Smooth muscle cell (in vitro differentiated cells): ENCODE results near the gene ISM2. TPM values are rescaled to one million over a fixed set of nuclear protein-coding genes. Genes with fewer than 3 reads are reported as not detected.
"Not testable (repeated sequence)": the region's sequence is repeated elsewhere in the genome, so short reads cannot be mapped to it uniquely, and the experiment has no call there.

Source experiments
- DNase-seq: peaks from one replicate; lab custom pipeline; 2025; ENCODE audit not compliant: unreplicated experiment; lab: John Stamatoyannopoulos, UW
- H2AFZ ChIP-seq: fragments of 200-600 bp; sonication (generic); 2 replicates; pipeline ENCODE4 v1.6.0; 2016; ENCODE audit warnings: antibody characterized with exemption, low read depth, mild to moderate bottlenecking
- H3F3A ChIP-seq: fragments of 200-600 bp; sonication (generic); 2 replicates; pipeline ENCODE4 v1.6.0; 2017; ENCODE audit warnings: antibody characterized with exemption, low read depth
- H3K27ac ChIP-seq: fragments of 200-600 bp; sonication (generic); 2 replicates; pipeline ENCODE4 v1.5.1; 2016; ENCODE audit warnings: low read depth, mild to moderate bottlenecking
- H3K27me3 ChIP-seq: fragments of 200-600 bp; sonication (generic); 2 replicates; pipeline ENCODE4 v1.6.1; 2016; ENCODE audit warnings: low read depth, mild to moderate bottlenecking
- H3K36me3 ChIP-seq: fragments of 200-600 bp; sonication (generic); 2 replicates; pipeline ENCODE4 v1.5.1; 2016; ENCODE audit warnings: low read depth
- H3K4me1 ChIP-seq: fragments of 200-600 bp; sonication (generic); 2 replicates; pipeline ENCODE4 v1.5.1; 2016; ENCODE audit warnings: low read depth
- H3K4me2 ChIP-seq: fragments of 200-600 bp; sonication (generic); 2 replicates; pipeline ENCODE4 v1.6.0; 2016; ENCODE audit warnings: mild to moderate bottlenecking
- H3K4me3 ChIP-seq: fragments of 200-600 bp; sonication (generic); 2 replicates; pipeline ENCODE4 v1.5.1; 2016; ENCODE audit warnings: mild to moderate bottlenecking
- H3K79me2 ChIP-seq: fragments of 200-600 bp; sonication (generic); 2 replicates; pipeline ENCODE4 v1.6.0; 2016; ENCODE audit warnings: low read depth, mild to moderate bottlenecking
- H3K9ac ChIP-seq: fragments of 200-600 bp; sonication (generic); 2 replicates; pipeline ENCODE4 v1.6.0; 2016; ENCODE audit warnings: low read depth
- H3K9me3 ChIP-seq: fragments of 200-600 bp; sonication (generic); replicated peaks from 2 replicates; pipeline ENCODE4 v1.5.1; 2016; ENCODE audit warnings: low read depth
- H4K20me1 ChIP-seq: fragments of 200-600 bp; sonication (generic); 2 replicates; pipeline ENCODE4 v1.6.0; 2016; ENCODE audit warnings: low read depth
- CTCF ChIP-seq: fragments of 200-600 bp; sonication (generic); IDR thresholded peaks from 2 replicates; pipeline ENCODE4 v1.5.1; 2017; ENCODE audit warnings: borderline replicate concordance, mild to moderate bottlenecking, antibody characterized with exemption; ENCODE audit not compliant: insufficient read depth, poor library complexity, severe bottlenecking
- WGBS: methylation state at CpG from one replicate; pipeline ENCODE4 v1.1.7; 2016; ENCODE audit warnings: low lambda C conversion rate; 5-methylcytosine and 5-hydroxymethylcytosine counted together
- polyA plus RNA-seq: library from polyadenylated mRNA; unstranded; fragments of >200 nt; fragmentation: Nextera tagmentation; extraction: Ambion mirVana; gene quantifications from 2 replicates; pipeline ENCODE4 v1.2.1, GENCODE V29; 2016
- total RNA-seq: library from RNA; depleted of rRNA; stranded (reverse); fragments of >200 nt; gene quantifications from 2 replicates; pipeline ENCODE4 v1.2.3, GENCODE V29; 2014

ISM2 gene
- total and polyA plus RNA-seq, 2 experiments from 2014 or later: 0.78 to 2.7 TPM

- Histone ChIP-seq H3K4me3 (no peak overlapping the region), H3K4me1 (peaks cover 13% of the 10 kb centered on the region), H3K27ac (peak overlapping the region; percentile 74), H3K4me2 (peak overlapping the region; percentile 77), H3F3A (peaks cover 29% of the 10 kb centered on the region), H4K20me1 (peaks cover 26% of the 10 kb centered on the region), H3K27me3 (no peaks in the 10 kb centered on the region), H3K9ac (no peak overlapping the region), H3K9me3 (no peaks in the 10 kb centered on the region), H3K79me2 (no peaks in the 10 kb centered on the region), H2AFZ (no peak overlapping the region), H3K36me3 (peaks cover 6% of the 10 kb centered on the region)
- TF ChIP-seq CTCF: no peak
- DNase-seq: no peak
- 47% methylated on average over 3 of the region's 3 CpGs for WGBS
These were observed 45.2 kb upstream of the ISM2 start for GRCh38 chr14:77543637-77544334.

GRCh38 chr14:77543240-77543551 lies 44.6 kb upstream of the ISM2 start:
- no peak for DNase-seq
- WGBS: 26% methylated on average over 5 of the region's 5 CpGs
- peaks cover 29% of the 10 kb centered on the region for H3F3A ChIP-seq
- H2AFZ ChIP-seq: no peak overlapping the region
- H3K4me3 ChIP-seq: no peak overlapping the region
- H3K9ac ChIP-seq: no peak overlapping the region
- H3K9me3 ChIP-seq: no peaks in the 10 kb centered on the region
- peaks cover 25% of the 10 kb centered on the region for H4K20me1 ChIP-seq
- peaks cover 6% of the 10 kb centered on the region for H3K36me3 ChIP-seq
- no peak for TF ChIP-seq CTCF
- H3K27me3 ChIP-seq: no peaks in the 10 kb centered on the region
- no peaks in the 10 kb centered on the region for H3K79me2 ChIP-seq
- H3K4me2 ChIP-seq: peak overlapping the region; percentile 77
- peak overlapping the region; percentile 74 for H3K27ac ChIP-seq
- H3K4me1 ChIP-seq: peaks cover 13% of the 10 kb centered on the region

GRCh38 chr14:77542421-77543239 lies 44.0 kb upstream of the ISM2 start:
- Histone ChIP-seq H3K36me3 (peaks cover 6% of the 10 kb centered on the region), H3K9ac (no peak overlapping the region), H3F3A (peaks cover 29% of the 10 kb centered on the region), H2AFZ (no peak overlapping the region), H3K27ac (peak overlapping the region; percentile 74), H3K79me2 (no peaks in the 10 kb centered on the region), H3K4me3 (peak overlapping the region; percentile 11), H3K4me2 (peak overlapping the region; percentile 77), H3K27me3 (no peaks in the 10 kb centered on the region), H3K9me3 (no peaks in the 10 kb centered on the region), H4K20me1 (peaks cover 23% of the 10 kb centered on the region), H3K4me1 (peaks cover 13% of the 10 kb centered on the region)
- no peak for DNase-seq
- 30% methylated on average over 11 of the region's 11 CpGs for WGBS
- no peak for TF ChIP-seq CTCF

- Histone ChIP-seq H3K9me3 (no peaks in the 10 kb centered on the region), H4K20me1 (peaks cover 23% of the 10 kb centered on the region), H3F3A (peaks cover 29% of the 10 kb centered on the region), H3K9ac (no peak overlapping the region), H3K4me3 (peak overlapping the region; percentile 11), H3K79me2 (no peaks in the 10 kb centered on the region), H3K4me2 (peak overlapping the region; percentile 77), H2AFZ (no peak overlapping the region), H3K27ac (peak overlapping the region; percentile 74), H3K27me3 (no peaks in the 10 kb centered on the region), H3K4me1 (peaks cover 13% of the 10 kb centered on the region), H3K36me3 (peaks cover 6% of the 10 kb centered on the region)
- WGBS: 79% methylated on average over 4 of the region's 4 CpGs
- no peak for DNase-seq
- TF ChIP-seq CTCF: no peak
These were observed 43.3 kb upstream of the ISM2 start for GRCh38 chr14:77541905-77542304.

GRCh38 chr14:77536951-77537350 lies 38.3 kb upstream of the ISM2 start:
- H3K9me3 ChIP-seq, H3F3A ChIP-seq, H4K20me1 ChIP-seq, H3K27ac ChIP-seq, DNase-seq, H3K4me2 ChIP-seq, H3K36me3 ChIP-seq, H3K4me3 ChIP-seq, H3K79me2 ChIP-seq, H3K9ac ChIP-seq, H2AFZ ChIP-seq, H3K27me3 ChIP-seq, H3K4me1 ChIP-seq: not testable (repeated sequence)
- WGBS: 95% methylated on average over 5 of the region's 5 CpGs
